Measurements from ENCODE around the gene SCARB1. TPM values are rescaled to one million over a fixed set of nuclear protein-coding genes. Genes with fewer than 3 reads are reported as not detected.
A peak's percentile ranks its signal among the peaks of the same experiment; 100 is the strongest.

SCARB1 gene
- total RNA-seq, 1 donor from 2014 or later: 11.1 TPM

GRCh38 chr12:124837958-124838803, 25.5 kb downstream of the SCARB1 start:
- Histone ChIP-seq H3K27ac (replicated peaks) (peak overlapping the region; percentile 88), H3K4me1 (peaks cover 47% of the 10 kb centered on the region), H3K9me3 (replicated peaks) (no peaks in the 10 kb centered on the region), H3K36me3 (no peaks in the 10 kb centered on the region), H3K27me3 (ENCODE audit: low read depth) (no peaks in the 10 kb centered on the region), H3K4me3 (peak overlapping the region; percentile 6)
- peak; percentile 81 for DNase-seq
- intact Hi-C loops (cut with micrococcal nuclease): no loop called here
- no peak for TF ChIP-seq CTCF (IDR thresholded peaks at IDR 0.05; ENCODE audit: borderline replicate concordance)

- H3K36me3 ChIP-seq: no peaks in the 10 kb centered on the region
- H3K27ac ChIP-seq (replicated peaks): peak overlapping the region; percentile 88
- H3K4me1 ChIP-seq: peaks cover 47% of the 10 kb centered on the region
- H3K9me3 ChIP-seq (replicated peaks): no peaks in the 10 kb centered on the region
- DNase-seq: no peak
- TF ChIP-seq CTCF (IDR thresholded peaks at IDR 0.05; ENCODE audit: borderline replicate concordance): no peak
- intact Hi-C loops (cut with micrococcal nuclease): no loop called here
- no peaks in the 10 kb centered on the region for H3K27me3 ChIP-seq (ENCODE audit: low read depth)
- H3K4me3 ChIP-seq: no peak overlapping the region
Measured at GRCh38 chr12:124837249-124837897, 26.3 kb downstream of the SCARB1 start.

- peak overlapping the region; percentile 88 for H3K27ac ChIP-seq (replicated peaks)
- intact Hi-C loops (cut with micrococcal nuclease): no loop called here
- H3K4me1 ChIP-seq: peaks cover 41% of the 10 kb centered on the region
- no peaks in the 10 kb centered on the region for H3K9me3 ChIP-seq (replicated peaks)
- DNase-seq: no peak
- TF ChIP-seq CTCF (IDR thresholded peaks at IDR 0.05; ENCODE audit: borderline replicate concordance): no peak
- H3K4me3 ChIP-seq: no peak overlapping the region
- no peaks in the 10 kb centered on the region for H3K36me3 ChIP-seq
- H3K27me3 ChIP-seq (ENCODE audit: low read depth): no peaks in the 10 kb centered on the region
Measured at GRCh38 chr12:124836759-124837158, 26.9 kb downstream of the SCARB1 start.

GRCh38 chr12:124835656-124836410, 27.8 kb downstream of the SCARB1 start:
- H3K4me3 ChIP-seq: no peak overlapping the region
- intact Hi-C loops (cut with micrococcal nuclease): no loop called here
- DNase-seq: no peak
- TF ChIP-seq CTCF (IDR thresholded peaks at IDR 0.05; ENCODE audit: borderline replicate concordance): no peak
- no peaks in the 10 kb centered on the region for H3K27me3 ChIP-seq (ENCODE audit: low read depth)
- H3K9me3 ChIP-seq (replicated peaks): no peaks in the 10 kb centered on the region
- no peaks in the 10 kb centered on the region for H3K36me3 ChIP-seq
- peaks cover 37% of the 10 kb centered on the region for H3K4me1 ChIP-seq
- no peak overlapping the region for H3K27ac ChIP-seq (replicated peaks)

GRCh38 chr12:124834822-124835221, 28.8 kb downstream of the SCARB1 start:
- H3K27me3 ChIP-seq (ENCODE audit: low read depth): no peaks in the 10 kb centered on the region
- H3K36me3 ChIP-seq: no peaks in the 10 kb centered on the region
- peaks cover 37% of the 10 kb centered on the region for H3K4me1 ChIP-seq
- no peak for DNase-seq
- intact Hi-C loops (cut with micrococcal nuclease): no loop called here
- H3K27ac ChIP-seq (replicated peaks): peak overlapping the region; percentile 74
- peaks cover 4% of the 10 kb centered on the region for H3K9me3 ChIP-seq (replicated peaks)
- H3K4me3 ChIP-seq: no peak overlapping the region
- no peak for TF ChIP-seq CTCF (IDR thresholded peaks at IDR 0.05; ENCODE audit: borderline replicate concordance)
